NB4 (cell line): ENCODE measurements around the gene LEPROT.

Experiments used
- DNase-seq: peaks from one replicate; pipeline ENCODE4 v3.0.0; 2010; ENCODE audit warnings: low read depth
- H3K4me3 ChIP-seq: one replicate; pipeline ENCODE4 v1.5.1; 2011; ENCODE audit warnings: mild to moderate bottlenecking, low read depth, low read length, moderate library complexity
- CTCF ChIP-seq: IDR thresholded peaks from one replicate; pipeline ENCODE4 v1.5.1; 2012; ENCODE audit warnings: low read depth, low read length
- MYC ChIP-seq: IDR thresholded peaks from 2 replicates; pipeline ENCODE4 v1.6.1; 2011; ENCODE audit warnings: low read depth, low read length
- POLR2A ChIP-seq: IDR thresholded peaks from 2 replicates; pipeline ENCODE4 v1.6.1; 2011; ENCODE audit warnings: mild to moderate bottlenecking; ENCODE audit not compliant: insufficient read length; ENCODE audit errors: extremely low read depth
- TF ChIP-seq, protein P1 (sequence below): IDR thresholded peaks from 2 replicates; pipeline ENCODE4 v1.6.1; 2011; ENCODE audit warnings: low read depth, low read length

LEPROT gene

DNA sequence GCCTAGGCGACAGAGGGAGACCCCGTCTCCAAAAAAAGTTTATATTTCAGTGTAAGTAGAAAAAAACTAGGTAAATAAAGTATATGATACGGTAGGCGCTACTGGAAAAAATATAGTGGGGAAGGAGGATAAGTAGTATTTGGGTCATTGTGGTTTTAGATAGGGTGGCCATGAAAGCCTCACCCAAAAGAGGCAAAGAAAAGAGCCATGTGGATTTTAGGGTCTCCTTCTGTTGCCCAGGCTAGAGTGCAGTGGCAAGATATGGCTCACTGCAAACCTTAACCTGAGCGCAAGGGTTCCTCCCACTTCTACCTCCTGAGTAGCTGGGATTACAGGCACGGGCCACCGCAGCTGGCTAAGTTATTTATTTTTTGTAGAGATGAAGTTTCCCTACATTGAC lies 17.1 kb downstream of the LEPROT start:
- no peak for DNase-seq
- no peak for TF ChIP-seq POLR2A
- TF ChIP-seq MYC: no peak
- TF ChIP-seq, protein P1, sequence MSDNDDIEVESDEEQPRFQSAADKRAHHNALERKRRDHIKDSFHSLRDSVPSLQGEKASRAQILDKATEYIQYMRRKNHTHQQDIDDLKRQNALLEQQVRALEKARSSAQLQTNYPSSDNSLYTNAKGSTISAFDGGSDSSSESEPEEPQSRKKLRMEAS: no peak
- TF ChIP-seq CTCF: no peak
- no peak overlapping the region for H3K4me3 ChIP-seq

DNA sequence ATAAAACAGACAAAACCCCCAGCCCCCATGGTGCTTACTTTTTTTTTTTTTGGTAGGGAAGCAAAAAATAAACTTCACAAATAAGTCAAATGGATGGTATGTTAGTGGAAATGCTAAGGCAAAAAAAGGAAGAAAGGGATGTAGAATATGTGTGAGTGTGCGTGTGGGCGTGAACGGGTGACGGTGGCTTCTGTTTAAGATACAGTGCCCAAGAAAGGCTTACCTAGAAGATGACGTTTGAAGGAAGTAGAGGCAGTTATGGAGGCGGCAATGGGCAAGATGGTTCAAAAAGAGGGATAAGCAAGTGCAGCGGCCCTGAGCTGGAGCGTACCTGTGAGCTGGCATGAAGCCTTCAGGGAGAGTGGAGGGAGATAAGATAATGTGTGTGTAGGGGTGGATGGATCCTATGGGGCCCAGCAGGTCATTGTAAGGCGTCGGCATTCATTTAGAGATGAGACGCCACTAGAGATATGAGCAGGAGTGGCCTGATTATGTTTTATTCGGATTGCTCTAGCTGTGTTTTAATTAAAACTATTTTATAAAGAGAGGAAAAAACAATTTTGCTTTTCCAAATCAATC lies 19.9 kb downstream of the LEPROT start:
- DNase-seq: no peak
- TF ChIP-seq, protein P1: no peak
- TF ChIP-seq POLR2A: no peak
- TF ChIP-seq CTCF: no peak
- TF ChIP-seq MYC: no peak
- no peak overlapping the region for H3K4me3 ChIP-seq

- H3K4me3 ChIP-seq: no peak overlapping the region
- no peak for DNase-seq
- TF ChIP-seq CTCF (no peak), POLR2A (no peak), MYC (no peak)
- TF ChIP-seq, protein P1: no peak
Observed at GRCh38 chr1:65440915-65441314, 20.4 kb downstream of the LEPROT start.

DNA sequence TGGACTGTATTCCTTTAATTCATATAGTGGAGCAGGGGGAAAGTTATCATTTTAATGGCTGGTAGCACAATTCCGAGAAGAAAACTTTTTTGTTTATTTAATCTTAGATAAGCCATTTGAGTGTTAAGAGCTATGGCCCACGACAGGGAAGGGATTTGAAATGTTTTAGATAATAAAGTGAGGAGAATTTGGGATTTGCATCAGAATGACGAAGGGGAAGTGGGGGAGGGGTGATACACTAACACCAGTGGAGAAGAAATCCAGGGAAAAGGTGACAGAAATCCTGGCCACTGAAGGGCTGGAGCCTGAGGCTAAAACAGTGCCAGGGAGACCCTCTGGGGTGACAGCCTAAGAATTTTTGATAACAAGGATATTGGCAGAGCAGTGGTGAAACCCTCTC lies 21.0 kb downstream of the LEPROT start:
- H3K4me3 ChIP-seq: no peak overlapping the region
- DNase-seq: no peak
- TF ChIP-seq CTCF (no peak), POLR2A (no peak), MYC (no peak)
- TF ChIP-seq, protein P1: no peak

GRCh38 chr1:65442442-65442841 lies 22.0 kb downstream of the LEPROT start:
- TF ChIP-seq CTCF (no peak), POLR2A (no peak), MYC (no peak)
- TF ChIP-seq, protein P1: no peak
- DNase-seq: no peak

GRCh38 chr1:65443647-65444046 lies 23.2 kb downstream of the LEPROT start:
- no peak overlapping the region for H3K4me3 ChIP-seq
- DNase-seq: no peak

More at GRCh38 chr1:65442442-65442841, 22.0 kb downstream of the LEPROT start:
- H3K4me3 ChIP-seq: no peak overlapping the region

More at GRCh38 chr1:65443647-65444046, 23.2 kb downstream of the LEPROT start:
- TF ChIP-seq MYC (no peak), POLR2A (no peak), CTCF (no peak)
- TF ChIP-seq, protein P1: no peak
